OCI-LY7 (cell line): ENCODE results near the gene CCNDBP1. TPM values are rescaled to one million over a fixed set of nuclear protein-coding genes. Genes with fewer than 3 reads are reported as not detected.
A peak's percentile ranks its signal among the peaks of the same experiment; 100 is the strongest.

Experiments used
- BruUV-seq: library from RNA; stranded (reverse); fragments of 400-500 nt; replicated peaks from 2 replicates; lab custom pipeline; 2021; lab: Mats Ljungman, UMichigan
- CTCF ChIA-PET: fragments of 300-600 bp; sonication (Branson Sonifier 250); formaldehyde crosslinking; loops from one replicate; lab custom pipeline; 2022; ENCODE audit warnings: antibody characterized with exemption; ENCODE audit not compliant: unreplicated experiment; lab: Charles Lee
- POLR2A ChIA-PET: fragments of 300-600 bp; sonication (Branson Sonifier 250); formaldehyde crosslinking; loops from one replicate; lab custom pipeline; 2022; ENCODE audit warnings: antibody characterized with exemption; lab: Charles Lee
- DNase-seq: peaks from one replicate; pipeline ENCODE4 v3.0.0-alpha.2; 2015; ENCODE audit warnings: low spot score
- H2AFZ ChIP-seq: fragments of 200-600 bp; sonication (generic), shearing (Covaris generic); 2 replicates; pipeline ENCODE4 v1.6.1; 2014; ENCODE audit warnings: mild to moderate bottlenecking, antibody characterized with exemption, low read length, moderate library complexity
- H3K27ac ChIP-seq: fragments of 200-600 bp; sonication (generic); 2 replicates; pipeline ENCODE4 v1.5.1; 2014; ENCODE audit warnings: mixed run types, low read depth, mild to moderate bottlenecking, moderate library complexity, low read length, inconsistent platforms; ENCODE audit not compliant: poor library complexity, severe bottlenecking
- H3K36me3 ChIP-seq: fragments of 200-600 bp; sonication (generic); 2 replicates; pipeline ENCODE4 v1.6.1; 2014; ENCODE audit warnings: mild to moderate bottlenecking, antibody characterized with exemption, low read length, moderate library complexity, mixed read lengths; ENCODE audit not compliant: insufficient read depth
- H3K4me1 ChIP-seq: fragments of 200-600 bp; sonication (generic); 2 replicates; pipeline ENCODE4 v1.5.1; 2014; ENCODE audit warnings: mild to moderate bottlenecking, low read length; ENCODE audit not compliant: insufficient read depth, poor library complexity, severe bottlenecking
- H3K4me2 ChIP-seq: fragments of 200-600 bp; sonication (generic); 2 replicates; pipeline ENCODE4 v1.6.1; 2014; ENCODE audit warnings: mild to moderate bottlenecking, low read length
- H3K4me3 ChIP-seq: fragments of 200-600 bp; sonication (generic); 2 replicates; pipeline ENCODE4 v1.5.1; 2014; ENCODE audit warnings: mild to moderate bottlenecking, low read depth, low read length; ENCODE audit not compliant: poor library complexity, severe bottlenecking
- H3K79me2 ChIP-seq: fragments of 200-600 bp; sonication (generic); 2 replicates; pipeline ENCODE4 v1.6.1; 2016; ENCODE audit warnings: low read depth, mild to moderate bottlenecking, low read length, moderate library complexity, mixed read lengths; ENCODE audit not compliant: insufficient read depth
- H3K9me2 ChIP-seq: fragments of 200-600 bp; sonication (generic); 2 replicates; pipeline ENCODE4 v1.6.1; 2016; ENCODE audit warnings: mild to moderate bottlenecking, low read length, mixed read lengths; ENCODE audit not compliant: insufficient read depth
- H3K9me3 ChIP-seq: fragments of 200-600 bp; sonication (generic); 2 replicates; pipeline ENCODE4 v1.6.1; 2014; ENCODE audit warnings: mild to moderate bottlenecking, mixed run types, low read length, mixed read lengths
- H4K20me1 ChIP-seq: fragments of 200-600 bp; sonication (generic); 2 replicates; pipeline ENCODE4 v1.6.1; 2014; ENCODE audit warnings: mild to moderate bottlenecking, antibody characterized with exemption, low read length, moderate library complexity, mixed read lengths; ENCODE audit not compliant: insufficient read depth
- CTCF ChIP-seq: fragments of 200-600 bp; sonication (generic); conservative IDR thresholded peaks from 2 replicates; pipeline ENCODE4 v1.5.1; 2014; ENCODE audit warnings: mild to moderate bottlenecking, antibody characterized with exemption, low read length, moderate library complexity, mixed read lengths
- EZH2phosphoT487 ChIP-seq: fragments of 200-600 bp; sonication (generic); IDR thresholded peaks from 2 replicates; pipeline ENCODE4 v1.6.1; 2018; ENCODE audit warnings: low read depth, borderline replicate concordance, mild to moderate bottlenecking, mixed run types, antibody characterized with exemption, low read length, moderate library complexity, mixed read lengths
- intact Hi-C: fragments of 100-400 bp; cut with micrococcal nuclease; formaldehyde crosslinking; loops from one replicate; pipeline ENCODE4 v1.10.0; 2022; ENCODE audit not compliant: unreplicated experiment
- total RNA-seq, 2 experiments: library from RNA; depleted of rRNA in 1 of 2; stranded (reverse); fragments of >200 nt in 1 of 2; shearing (Covaris generic) in 1 of 2; gene quantifications; 2 replicates each; pipeline ENCODE4 v1.2.3, GENCODE V29; 2014 to 2022

Gene CCNDBP1
- total RNA-seq, 2 experiments from 2014 or later = 53.1 to 56.0 TPM

- DNase-seq = peak; percentile 70
- intact Hi-C loops = no loop called here
- Histone ChIP-seq H3K36me3 (peaks cover 49% of the 10 kb centered on the region), H3K4me2 (peak overlapping the region; percentile 77; the same call in 1 of the 2 replicates), H4K20me1 (no peaks in the 10 kb centered on the region), H3K79me2 (peaks cover 18% of the 10 kb centered on the region; the same call in 1 of the 2 replicates), H2AFZ (no peak overlapping the region), H3K4me3 (peak overlapping the region; percentile 86), H3K9me3 (no peaks in the 10 kb centered on the region), H3K27ac (no peak overlapping the region), H3K9me2 (no peaks in the 10 kb centered on the region), H3K4me1 (peaks cover 13% of the 10 kb centered on the region)
- CTCF ChIA-PET = no interaction called here
- POLR2A ChIA-PET = interaction anchor here (0.7 kb wide), 1 partner anchor 935 kb away, joined by 5 read pairs; no protein-coding TSS in a partner anchor
- TF ChIP-seq CTCF (peak; percentile 82), EZH2phosphoT487 (no peak)
- no TSS peak for BruUV-seq
These were observed 2.4 kb downstream of the CCNDBP1 start for GRCh38 chr15:43187544-43188155.

- no peaks in the 10 kb centered on the region for H3K9me2 ChIP-seq
- H4K20me1 ChIP-seq = no peaks in the 10 kb centered on the region
- H3K9me3 ChIP-seq = no peaks in the 10 kb centered on the region
- intact Hi-C loops = no loop called here
- TF ChIP-seq EZH2phosphoT487 (no peak), CTCF (no peak)
- no peak for DNase-seq
- POLR2A ChIA-PET = no interaction called here
- no peak overlapping the region for H3K4me3 ChIP-seq
- no TSS peak for BruUV-seq
- H3K4me2 ChIP-seq = no peak overlapping the region
- H3K36me3 ChIP-seq = peaks cover 58% of the 10 kb centered on the region
- H2AFZ ChIP-seq = no peak overlapping the region
- peaks cover 13% of the 10 kb centered on the region for H3K4me1 ChIP-seq
- CTCF ChIA-PET = no interaction called here
- H3K79me2 ChIP-seq = peaks cover 18% of the 10 kb centered on the region; the same call in 1 of the 2 replicates
- no peak overlapping the region for H3K27ac ChIP-seq
These were observed 4.1 kb downstream of the CCNDBP1 start for GRCh38 chr15:43189296-43189695.

- intact Hi-C loops = no loop called here
- TF ChIP-seq EZH2phosphoT487 = no peak
- no peak for TF ChIP-seq CTCF
- POLR2A ChIA-PET = interaction anchor here (0.9 to 1.1 kb wide), 2 partner anchors 95 to 173 kb away, joined by 3 read pairs; no protein-coding TSS in a partner anchor
- peaks cover 18% of the 10 kb centered on the region; the same call in 1 of the 2 replicates for H3K79me2 ChIP-seq
- H3K9me3 ChIP-seq = no peaks in the 10 kb centered on the region
- no peaks in the 10 kb centered on the region for H3K9me2 ChIP-seq
- H3K4me1 ChIP-seq = peaks cover 13% of the 10 kb centered on the region
- no peak overlapping the region for H3K4me3 ChIP-seq
- no peak for DNase-seq
- H4K20me1 ChIP-seq = no peaks in the 10 kb centered on the region
- H3K27ac ChIP-seq = no peak overlapping the region
- peaks cover 63% of the 10 kb centered on the region for H3K36me3 ChIP-seq
- no peak overlapping the region for H2AFZ ChIP-seq
- H3K4me2 ChIP-seq = no peak overlapping the region
- CTCF ChIA-PET = no interaction called here
- no TSS peak for BruUV-seq
These were observed 5.0 kb downstream of the CCNDBP1 start for GRCh38 chr15:43190178-43190577.
